ENCODE data around the gene AKNA.

- TF ChIP-seq CTCF (IDR thresholded peaks at IDR 0.05 in 2 of 3, conservative IDR thresholded peaks at IDR 0.05 in 1 of 3; ENCODE audit: borderline replicate concordance in 1 of 3, insufficient read depth in 1 of 3, low read depth in 2 of 3, low read length in 2 of 3) (no peak), SIN3A (IDR thresholded peaks at IDR 0.05; ENCODE audit: low read depth) (no peak), POLR2A (IDR thresholded peaks at IDR 0.05; ENCODE audit: borderline replicate concordance, extremely low read depth, insufficient read depth, insufficient read length) (no peak), ATF3 (IDR thresholded peaks at IDR 0.05) (no peak), MAX (IDR thresholded peaks at IDR 0.05) (no peak)
These were observed 38.5 kb upstream of the AKNA start for GRCh38 chr9:114426046-114426948.
